WERI-Rb-1 (cell line): ENCODE results near the gene ADAM20.
"Not testable (repeated sequence)": the region's sequence is repeated elsewhere in the genome, so short reads cannot be mapped to it uniquely, and the experiment has no call there.

Experiments used
- DNase-seq: peaks from one replicate; pipeline ENCODE4 v3.0.0-alpha.2; 2020
- H3K27ac ChIP-seq: fragments of 250-450 bp; sonication (Bioruptor Pico); 2 replicates; pipeline ENCODE4 v1.5.1; 2020; ENCODE audit warnings: mild to moderate bottlenecking, moderate library complexity
- H3K27me3 ChIP-seq: fragments of 250-450 bp; sonication (Bioruptor Pico); 2 replicates; pipeline ENCODE4 v1.5.1; 2021; ENCODE audit warnings: mild to moderate bottlenecking, low read depth, moderate library complexity; ENCODE audit not compliant: insufficient read depth, severe bottlenecking
- H3K36me3 ChIP-seq: fragments of 250-450 bp; sonication (Bioruptor Pico); 2 replicates; pipeline ENCODE4 v1.5.1; 2020; ENCODE audit warnings: mild to moderate bottlenecking, moderate library complexity
- H3K4me3 ChIP-seq: 2 replicates; pipeline ENCODE4 v1.5.1; 2011; ENCODE audit warnings: low read depth, mild to moderate bottlenecking, control low read depth, low read length
- H3K9me3 ChIP-seq: fragments of 250-450 bp; sonication (Bioruptor Pico); 2 replicates; pipeline ENCODE4 v1.5.1; 2021; ENCODE audit warnings: mild to moderate bottlenecking, moderate library complexity; ENCODE audit not compliant: severe bottlenecking
- TF ChIP-seq, protein P1 (sequence below): IDR thresholded peaks from 2 replicates; pipeline ENCODE4 v1.5.1; 2011; ENCODE audit warnings: low read depth, mild to moderate bottlenecking, control low read depth, inconsistent platforms, low read length

The ADAM20 gene

DNA sequence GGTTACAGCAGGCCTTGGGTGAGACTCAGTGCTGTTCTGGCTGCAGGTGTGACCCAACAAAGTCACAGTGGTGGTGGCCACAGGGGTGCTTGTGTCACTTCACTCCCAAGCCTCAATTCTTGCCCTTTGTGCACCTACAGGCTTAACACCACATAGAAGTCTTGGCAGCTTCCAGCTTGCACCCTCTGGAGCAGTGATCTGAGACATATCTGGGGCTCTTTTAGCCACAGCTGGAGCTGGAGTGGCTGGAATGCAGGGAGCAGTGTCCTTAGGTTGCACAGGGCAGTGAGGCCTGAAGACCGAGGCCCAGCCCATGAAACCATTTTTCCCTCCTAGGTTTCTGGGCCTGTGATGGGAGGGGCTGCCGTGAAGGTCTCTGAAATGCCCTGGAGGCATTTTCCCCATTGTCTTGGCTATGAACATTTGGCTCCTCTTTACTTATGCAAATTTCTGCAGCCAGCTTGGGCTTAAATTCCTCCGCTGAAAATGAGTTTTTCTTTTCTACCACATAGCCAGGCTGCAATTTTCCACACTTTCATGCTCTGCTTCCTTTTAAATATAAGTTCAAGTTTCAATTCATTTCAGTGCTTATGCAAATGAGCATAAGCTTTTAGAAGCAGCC, 45.1 kb downstream of the ADAM20 start:
- Histone ChIP-seq H3K9me3 (peaks cover 8% of the 10 kb centered on the region), H3K27me3 (no peaks in the 10 kb centered on the region), H3K27ac (no peak overlapping the region), H3K4me3 (no peak overlapping the region), H3K36me3 (no peaks in the 10 kb centered on the region)
- TF ChIP-seq, protein P1, sequence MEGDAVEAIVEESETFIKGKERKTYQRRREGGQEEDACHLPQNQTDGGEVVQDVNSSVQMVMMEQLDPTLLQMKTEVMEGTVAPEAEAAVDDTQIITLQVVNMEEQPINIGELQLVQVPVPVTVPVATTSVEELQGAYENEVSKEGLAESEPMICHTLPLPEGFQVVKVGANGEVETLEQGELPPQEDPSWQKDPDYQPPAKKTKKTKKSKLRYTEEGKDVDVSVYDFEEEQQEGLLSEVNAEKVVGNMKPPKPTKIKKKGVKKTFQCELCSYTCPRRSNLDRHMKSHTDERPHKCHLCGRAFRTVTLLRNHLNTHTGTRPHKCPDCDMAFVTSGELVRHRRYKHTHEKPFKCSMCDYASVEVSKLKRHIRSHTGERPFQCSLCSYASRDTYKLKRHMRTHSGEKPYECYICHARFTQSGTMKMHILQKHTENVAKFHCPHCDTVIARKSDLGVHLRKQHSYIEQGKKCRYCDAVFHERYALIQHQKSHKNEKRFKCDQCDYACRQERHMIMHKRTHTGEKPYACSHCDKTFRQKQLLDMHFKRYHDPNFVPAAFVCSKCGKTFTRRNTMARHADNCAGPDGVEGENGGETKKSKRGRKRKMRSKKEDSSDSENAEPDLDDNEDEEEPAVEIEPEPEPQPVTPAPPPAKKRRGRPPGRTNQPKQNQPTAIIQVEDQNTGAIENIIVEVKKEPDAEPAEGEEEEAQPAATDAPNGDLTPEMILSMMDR = no peak
- no peak for DNase-seq

DNA sequence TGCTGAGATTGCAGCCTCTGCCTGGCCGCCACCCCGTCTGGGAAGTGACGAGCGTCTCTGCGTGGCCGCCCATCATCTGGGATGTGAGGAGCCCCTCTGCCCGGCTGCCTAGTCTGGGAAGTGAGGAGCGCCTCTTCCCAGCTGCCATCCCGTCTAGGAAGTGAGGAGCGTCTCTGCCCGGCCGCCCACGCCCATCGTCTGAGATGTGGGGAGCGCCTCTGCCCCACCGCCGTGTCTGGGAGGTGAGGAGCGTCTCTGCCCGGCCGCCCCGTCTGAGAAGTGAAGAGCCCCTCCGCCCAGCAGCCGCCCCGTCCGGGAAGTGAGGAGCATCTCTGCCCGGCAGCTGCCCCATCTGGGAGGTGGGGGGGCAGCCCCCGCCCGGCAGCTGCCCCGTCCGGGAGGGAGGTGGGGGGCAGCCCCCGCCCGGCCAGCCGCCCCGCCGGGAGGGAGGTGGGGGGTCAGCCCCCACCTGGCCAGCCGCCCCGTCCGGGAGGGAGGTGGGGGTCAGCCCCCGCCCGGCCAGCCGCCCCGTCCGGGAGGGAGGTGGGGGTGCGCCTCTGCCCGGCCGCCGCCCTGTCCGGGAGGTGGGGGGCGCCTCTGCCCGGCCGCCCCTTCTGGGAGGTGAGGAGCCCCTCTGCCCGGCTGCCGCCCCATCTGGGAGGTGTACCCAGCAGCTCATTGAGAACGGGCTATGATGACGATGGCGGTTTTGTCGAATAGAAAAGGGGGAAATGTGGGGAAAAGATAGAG, 57.3 kb downstream of the ADAM20 start:
- DNase-seq, H3K36me3 ChIP-seq, H3K27me3 ChIP-seq, H3K9me3 ChIP-seq, H3K4me3 ChIP-seq, H3K27ac ChIP-seq: not testable (repeated sequence)

DNA sequence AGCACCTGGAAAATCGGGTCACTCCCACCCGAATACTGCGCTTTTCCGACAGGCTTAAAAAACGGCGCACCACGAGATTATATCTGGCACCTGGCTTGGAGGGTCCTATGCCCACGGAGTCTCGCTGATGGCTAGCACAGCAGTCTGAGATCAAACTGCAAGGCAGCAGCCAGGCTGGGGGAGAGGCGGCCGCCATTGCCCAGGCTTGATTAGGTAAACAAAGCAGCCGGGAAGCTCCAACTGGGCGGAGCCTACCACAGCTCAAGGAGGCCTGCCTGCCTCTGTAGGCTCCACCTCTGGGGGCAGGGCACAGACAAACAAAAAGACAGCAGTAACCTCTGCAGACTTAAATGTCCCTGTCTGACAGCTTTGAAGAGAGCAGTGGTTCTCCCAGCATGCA, 59.3 kb downstream of the ADAM20 start:
- H3K9me3 ChIP-seq, H3K36me3 ChIP-seq, DNase-seq: not testable (repeated sequence)

DNA sequence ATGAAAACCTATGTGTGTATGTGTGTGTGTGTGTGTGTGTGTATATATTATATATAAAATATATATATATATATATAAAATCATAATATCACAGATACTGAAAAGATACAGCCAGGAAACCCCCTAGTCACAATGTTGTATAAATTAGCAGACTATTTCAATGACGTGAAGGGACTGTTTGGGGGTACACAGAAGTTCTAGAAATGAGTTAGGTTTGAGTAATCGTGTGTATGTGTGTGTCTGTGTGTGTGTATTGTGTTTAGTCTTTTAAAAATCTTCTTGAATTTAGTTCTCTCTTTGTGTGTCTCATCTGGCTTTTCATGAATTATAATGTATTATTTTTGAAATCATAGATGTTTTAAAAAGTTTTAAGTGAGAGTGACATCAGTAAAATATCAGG, 61.0 kb downstream of the ADAM20 start:
- Histone ChIP-seq H3K4me3 (no peak overlapping the region), H3K27ac (no peak overlapping the region), H3K27me3 (no peaks in the 10 kb centered on the region), H3K36me3 (no peaks in the 10 kb centered on the region), H3K9me3 (no peaks in the 10 kb centered on the region)
- TF ChIP-seq, protein P1 = no peak
- DNase-seq = no peak

More for the DNA sequence above, 59.3 kb downstream of the ADAM20 start:
- H3K27me3 ChIP-seq, H3K27ac ChIP-seq, H3K4me3 ChIP-seq: not testable (repeated sequence)
